NT2/D1 (cell line): Measurements from ENCODE around the gene ZNF511.

Experiments used
- YY1 ChIP-seq: IDR thresholded peaks from 2 replicates; pipeline ENCODE4 v1.6.1; 2011; ENCODE audit not compliant: insufficient read length, insufficient read depth
- ZNF274 ChIP-seq: IDR thresholded peaks from 2 replicates; pipeline ENCODE4 v1.6.1; 2011; ENCODE audit warnings: mild to moderate bottlenecking, low read depth, low read length

- no peak for TF ChIP-seq YY1
- TF ChIP-seq ZNF274: no peak
These were observed 13.0 kb upstream of the ZNF511 start for GRCh38 chr10:133295426-133296320.
